Chondrocyte (in vitro differentiated cells): Measurements from ENCODE around the gene COMMD10. TPM values are rescaled to one million over a fixed set of nuclear protein-coding genes. Genes with fewer than 3 reads are reported as not detected.
A peak's percentile ranks its signal among the peaks of the same experiment; 100 is the strongest.
"Not testable (repeated sequence)": the region's sequence is repeated elsewhere in the genome, so short reads cannot be mapped to it uniquely, and the experiment has no call there.

Experiments used
- DNase-seq: peaks from one replicate; pipeline ENCODE4 v3.0.0; 2021; ENCODE audit warnings: mixed read lengths, low spot score
- H3K27ac Mint-ChIP-seq: one replicate; pipeline ENCODE4 v1.8.0; 2021; ENCODE audit warnings: mild to moderate bottlenecking, moderate library complexity, mixed read lengths; ENCODE audit not compliant: unreplicated experiment
- H3K27me3 Mint-ChIP-seq: 2 replicates; pipeline ENCODE4 v1.8.0; 2021; ENCODE audit warnings: low read depth, mixed read lengths
- H3K36me3 Mint-ChIP-seq: 2 replicates; pipeline ENCODE4 v1.8.0; 2021; ENCODE audit warnings: low read depth, mixed read lengths
- H3K4me1 Mint-ChIP-seq: 2 replicates; pipeline ENCODE4 v1.8.0; 2021; ENCODE audit warnings: low read depth, mild to moderate bottlenecking, mixed read lengths
- H3K4me3 Mint-ChIP-seq: one replicate; pipeline ENCODE4 v1.8.0; 2021; ENCODE audit warnings: mild to moderate bottlenecking, moderate library complexity, mixed read lengths; ENCODE audit not compliant: unreplicated experiment
- H3K9me3 Mint-ChIP-seq: 2 replicates; pipeline ENCODE4 v1.8.0; 2021; ENCODE audit warnings: low read depth, mixed read lengths
- CTCF ChIP-seq: fragments of 200-600 bp; sonication (generic); IDR thresholded peaks from 2 replicates; pipeline ENCODE4 v1.5.0; 2021; ENCODE audit warnings: antibody characterized with exemption, mild to moderate bottlenecking, moderate library complexity
- total RNA-seq: library from RNA; stranded (reverse); gene quantifications from 3 replicates; pipeline ENCODE4 v1.2.1, GENCODE V29; 2021

The COMMD10 gene
- total RNA-seq, 1 donor from 2014 or later = 18.6 TPM

- no peak for TF ChIP-seq CTCF
- DNase-seq = no peak
- H3K4me3 Mint-ChIP-seq = no peak overlapping the region
- H3K36me3 Mint-ChIP-seq = no peaks in the 10 kb centered on the region
- H3K9me3 Mint-ChIP-seq = no peaks in the 10 kb centered on the region
- no peaks in the 10 kb centered on the region for H3K27me3 Mint-ChIP-seq
- no peaks in the 10 kb centered on the region for H3K4me1 Mint-ChIP-seq
- H3K27ac Mint-ChIP-seq = no peak overlapping the region
Observed at GRCh38 chr5:116076496-116076895, 8.3 kb upstream of the COMMD10 start.

GRCh38 chr5:116078199-116078598 is 6.6 kb upstream of the COMMD10 start:
- H3K9me3 Mint-ChIP-seq = no peaks in the 10 kb centered on the region
- H3K4me3 Mint-ChIP-seq = no peak overlapping the region
- no peak overlapping the region for H3K27ac Mint-ChIP-seq
- no peaks in the 10 kb centered on the region for H3K27me3 Mint-ChIP-seq
- H3K4me1 Mint-ChIP-seq = peaks cover 4% of the 10 kb centered on the region
- TF ChIP-seq CTCF = no peak
- no peak for DNase-seq
- no peaks in the 10 kb centered on the region for H3K36me3 Mint-ChIP-seq

GRCh38 chr5:116084287-116084691 is 536 bp upstream of the COMMD10 start:
- peak overlapping the region; percentile 82 for H3K4me3 Mint-ChIP-seq
- H3K27me3 Mint-ChIP-seq = no peaks in the 10 kb centered on the region
- peak overlapping the region; percentile 45 for H3K27ac Mint-ChIP-seq
- no peaks in the 10 kb centered on the region for H3K9me3 Mint-ChIP-seq
- no peak for DNase-seq
- TF ChIP-seq CTCF = no peak
- H3K4me1 Mint-ChIP-seq = peaks cover 25% of the 10 kb centered on the region
- peaks cover 3% of the 10 kb centered on the region for H3K36me3 Mint-ChIP-seq

- H3K4me3 Mint-ChIP-seq = peak overlapping the region; percentile 82
- H3K4me1 Mint-ChIP-seq = peaks cover 25% of the 10 kb centered on the region
- DNase-seq, H3K36me3 Mint-ChIP-seq, H3K27ac Mint-ChIP-seq, H3K9me3 Mint-ChIP-seq, H3K27me3 Mint-ChIP-seq: not testable (repeated sequence)
Observed at GRCh38 chr5:116086309-116086708, 1.5 kb downstream of the COMMD10 start.

GRCh38 chr5:116088062-116088461 is 3.2 kb downstream of the COMMD10 start:
- H3K9me3 Mint-ChIP-seq = no peaks in the 10 kb centered on the region
- peaks cover 21% of the 10 kb centered on the region for H3K4me1 Mint-ChIP-seq
- H3K27ac Mint-ChIP-seq = no peak overlapping the region
- no peak for TF ChIP-seq CTCF
- H3K36me3 Mint-ChIP-seq = peaks cover 8% of the 10 kb centered on the region
- no peaks in the 10 kb centered on the region for H3K27me3 Mint-ChIP-seq
- DNase-seq = no peak
- H3K4me3 Mint-ChIP-seq = no peak overlapping the region

- H3K27me3 Mint-ChIP-seq = no peaks in the 10 kb centered on the region
- no peak for TF ChIP-seq CTCF
- H3K4me1 Mint-ChIP-seq = peaks cover 11% of the 10 kb centered on the region
- H3K36me3 Mint-ChIP-seq = peaks cover 18% of the 10 kb centered on the region
- H3K9me3 Mint-ChIP-seq = no peaks in the 10 kb centered on the region
- no peak overlapping the region for H3K27ac Mint-ChIP-seq
- no peak for DNase-seq
- no peak overlapping the region for H3K4me3 Mint-ChIP-seq
Observed at GRCh38 chr5:116090302-116090701, 5.5 kb downstream of the COMMD10 start.
